ACC112 (cell line): ENCODE measurements around the gene KCNK5.

Experiments used
- H2AFZ ChIP-seq: fragments of 200-600 bp; sonication (generic); one replicate; pipeline ENCODE4 v1.6.0; 2017; ENCODE audit warnings: antibody characterized with exemption, low read length; ENCODE audit not compliant: unreplicated experiment
- H3K27ac ChIP-seq: fragments of 200-600 bp; sonication (generic); 2 replicates; pipeline ENCODE4 v1.5.1; 2014; ENCODE audit warnings: low read depth, mild to moderate bottlenecking, antibody characterized with exemption, low read length, moderate library complexity
- H3K27me3 ChIP-seq: fragments of 200-600 bp; sonication (generic); 2 replicates; pipeline ENCODE4 v1.6.1; 2014; ENCODE audit warnings: mild to moderate bottlenecking, antibody characterized with exemption, low read length, moderate library complexity, mixed read lengths; ENCODE audit not compliant: insufficient read depth
- H3K36me3 ChIP-seq: fragments of 200-600 bp; sonication (generic); 2 replicates; pipeline ENCODE4 v1.6.1; 2016; ENCODE audit warnings: mild to moderate bottlenecking, antibody characterized with exemption, low read length, moderate library complexity, mixed read lengths; ENCODE audit not compliant: insufficient read depth
- H3K4me1 ChIP-seq: fragments of 200-600 bp; sonication (generic); one replicate; pipeline ENCODE4 v1.6.1; 2016; ENCODE audit warnings: low read length, mixed read lengths; ENCODE audit not compliant: insufficient read depth, unreplicated experiment, control insufficient read depth
- H3K4me3 ChIP-seq: fragments of 200-600 bp; sonication (generic); 2 replicates; pipeline ENCODE4 v1.5.1; 2014; ENCODE audit warnings: mild to moderate bottlenecking, low read depth, low read length
- H3K79me2 ChIP-seq: fragments of 200-600 bp; sonication (generic); one replicate; pipeline ENCODE4 v1.6.0; 2016; ENCODE audit warnings: low read length; ENCODE audit not compliant: control insufficient read depth, unreplicated experiment, insufficient read depth

KCNK5 gene

DNA sequence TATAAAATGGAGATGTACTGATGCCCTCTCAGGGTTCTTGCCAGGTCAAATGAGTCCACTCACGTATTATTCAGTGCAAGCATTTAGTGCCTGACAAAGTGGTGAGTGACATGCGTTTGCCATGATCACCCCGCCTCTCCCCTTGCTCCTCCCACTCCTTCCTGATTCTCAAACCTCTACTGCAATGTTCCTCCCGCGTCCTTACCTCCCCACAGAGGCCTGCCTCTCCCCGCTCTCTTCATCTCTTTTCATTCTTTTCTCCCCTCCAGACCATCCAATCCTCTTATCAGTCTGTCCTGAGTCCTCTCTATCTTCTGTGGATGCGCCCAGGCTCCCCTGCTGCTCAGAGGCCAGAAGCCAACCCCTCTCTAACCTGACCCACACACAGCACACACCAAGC is 40.7 kb downstream of the KCNK5 start:
- no peaks in the 10 kb centered on the region for H3K4me1 ChIP-seq
- H3K4me3 ChIP-seq = no peak overlapping the region
- no peaks in the 10 kb centered on the region for H3K79me2 ChIP-seq
- no peaks in the 10 kb centered on the region for H3K27me3 ChIP-seq
- no peak overlapping the region for H2AFZ ChIP-seq
- no peak overlapping the region for H3K27ac ChIP-seq
- no peaks in the 10 kb centered on the region for H3K36me3 ChIP-seq

- Histone ChIP-seq H3K4me3 (no peak overlapping the region), H2AFZ (no peak overlapping the region), H3K27ac (no peak overlapping the region), H3K79me2 (no peaks in the 10 kb centered on the region), H3K27me3 (no peaks in the 10 kb centered on the region), H3K36me3 (no peaks in the 10 kb centered on the region), H3K4me1 (no peaks in the 10 kb centered on the region)
Observed at GRCh38 chr6:39188098-39188450, 41.2 kb downstream of the KCNK5 start.

- H3K4me3 ChIP-seq = no peak overlapping the region
- H3K79me2 ChIP-seq = no peaks in the 10 kb centered on the region
- H2AFZ ChIP-seq = no peak overlapping the region
- H3K27ac ChIP-seq = no peak overlapping the region
- H3K36me3 ChIP-seq = no peaks in the 10 kb centered on the region
- 0 out of 2 replicates have a peak, but pooled peaks cover 5% of the 10 kb centered on the region for H3K27me3 ChIP-seq
- no peaks in the 10 kb centered on the region for H3K4me1 ChIP-seq
Observed at GRCh38 chr6:39184906-39185580, 44.2 kb downstream of the KCNK5 start.

- no peaks in the 10 kb centered on the region for H3K36me3 ChIP-seq
- H3K79me2 ChIP-seq = no peaks in the 10 kb centered on the region
- H3K27ac ChIP-seq = no peak overlapping the region
- no peak overlapping the region for H2AFZ ChIP-seq
- H3K27me3 ChIP-seq = peaks cover 14% of the 10 kb centered on the region; the same call in 1 of the 2 replicates
- no peaks in the 10 kb centered on the region for H3K4me1 ChIP-seq
- no peak overlapping the region for H3K4me3 ChIP-seq
Observed at GRCh38 chr6:39182604-39183003, 46.7 kb downstream of the KCNK5 start.

DNA sequence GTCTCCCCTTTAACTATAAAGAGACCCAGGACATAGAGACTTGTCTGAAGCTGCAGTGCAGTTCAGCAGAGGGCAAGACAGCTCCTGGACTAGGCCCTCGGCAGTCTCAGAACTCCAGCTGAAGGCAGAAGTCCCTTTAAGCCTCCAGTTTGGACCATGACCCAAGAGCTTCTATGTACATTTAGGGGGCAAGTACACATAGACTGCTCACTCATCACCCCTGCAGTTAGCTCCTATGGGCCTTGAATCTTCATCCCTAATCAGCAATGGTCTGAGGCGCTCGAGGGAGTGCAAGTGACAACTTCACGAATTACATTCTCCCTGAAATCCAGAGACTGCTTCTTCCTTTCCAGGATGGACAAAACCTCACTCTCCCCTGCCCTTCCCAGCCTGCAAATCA is 47.4 kb downstream of the KCNK5 start:
- no peaks in the 10 kb centered on the region for H3K79me2 ChIP-seq
- no peak overlapping the region for H3K4me3 ChIP-seq
- H3K36me3 ChIP-seq = no peaks in the 10 kb centered on the region
- no peaks in the 10 kb centered on the region for H3K4me1 ChIP-seq
- H2AFZ ChIP-seq = no peak overlapping the region
- no peak overlapping the region for H3K27ac ChIP-seq
- peaks cover 14% of the 10 kb centered on the region; the same call in 1 of the 2 replicates for H3K27me3 ChIP-seq

GRCh38 chr6:39181333-39181732 is 47.9 kb downstream of the KCNK5 start:
- H3K27ac ChIP-seq = no peak overlapping the region
- H3K4me3 ChIP-seq = no peak overlapping the region
- no peaks in the 10 kb centered on the region for H3K79me2 ChIP-seq
- no peaks in the 10 kb centered on the region for H3K4me1 ChIP-seq
- no peak overlapping the region for H2AFZ ChIP-seq
- peaks cover 14% of the 10 kb centered on the region; the same call in 1 of the 2 replicates for H3K27me3 ChIP-seq
- no peaks in the 10 kb centered on the region for H3K36me3 ChIP-seq

GRCh38 chr6:39178804-39179203 is 50.5 kb downstream of the KCNK5 start:
- H3K4me3 ChIP-seq = no peak overlapping the region
- H3K36me3 ChIP-seq = no peaks in the 10 kb centered on the region
- H2AFZ ChIP-seq = no peak overlapping the region

GRCh38 chr6:39178235-39178634 is 51.0 kb downstream of the KCNK5 start:
- no peak overlapping the region for H2AFZ ChIP-seq
- no peaks in the 10 kb centered on the region for H3K79me2 ChIP-seq
- H3K27ac ChIP-seq = no peak overlapping the region
- no peaks in the 10 kb centered on the region for H3K4me1 ChIP-seq
- H3K27me3 ChIP-seq = peaks cover 14% of the 10 kb centered on the region; the same call in 1 of the 2 replicates
- H3K36me3 ChIP-seq = no peaks in the 10 kb centered on the region
- no peak overlapping the region for H3K4me3 ChIP-seq

More at GRCh38 chr6:39178804-39179203, 50.5 kb downstream of the KCNK5 start:
- no peak overlapping the region for H3K27ac ChIP-seq
- peaks cover 14% of the 10 kb centered on the region; the same call in 1 of the 2 replicates for H3K27me3 ChIP-seq
- H3K79me2 ChIP-seq = no peaks in the 10 kb centered on the region
- no peaks in the 10 kb centered on the region for H3K4me1 ChIP-seq

GRCh38 chr6:39177130-39177529 is 52.1 kb downstream of the KCNK5 start:
- Histone ChIP-seq H3K4me1 (no peaks in the 10 kb centered on the region), H2AFZ (no peak overlapping the region), H3K4me3 (no peak overlapping the region), H3K36me3 (no peaks in the 10 kb centered on the region), H3K27ac (no peak overlapping the region), H3K27me3 (peaks cover 14% of the 10 kb centered on the region; the same call in 1 of the 2 replicates), H3K79me2 (no peaks in the 10 kb centered on the region)

DNA sequence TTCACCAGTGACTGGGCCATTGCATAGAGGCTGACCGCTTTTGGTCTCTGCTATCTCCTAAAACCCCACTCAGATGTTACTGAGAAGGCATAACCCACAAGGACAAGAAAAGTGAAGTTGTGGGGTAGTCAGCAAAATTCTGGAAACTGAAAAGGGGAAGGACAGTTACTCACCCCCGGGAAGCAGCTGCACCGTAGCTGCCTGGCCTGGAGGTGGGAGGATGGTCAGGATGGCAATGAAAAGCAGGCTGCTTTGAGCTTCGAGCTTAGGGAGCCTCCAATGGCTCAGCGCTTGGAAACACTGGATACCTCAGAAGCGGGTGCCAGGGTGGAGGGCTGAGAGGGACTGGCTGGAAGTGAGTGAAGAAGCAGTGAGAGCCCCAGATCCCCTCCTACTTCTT is 56.0 kb downstream of the KCNK5 start:
- Histone ChIP-seq H3K27ac (no peak overlapping the region), H3K79me2 (no peaks in the 10 kb centered on the region), H3K4me1 (no peaks in the 10 kb centered on the region), H2AFZ (no peak overlapping the region), H3K27me3 (peaks cover 16% of the 10 kb centered on the region), H3K4me3 (no peak overlapping the region), H3K36me3 (no peaks in the 10 kb centered on the region)

DNA sequence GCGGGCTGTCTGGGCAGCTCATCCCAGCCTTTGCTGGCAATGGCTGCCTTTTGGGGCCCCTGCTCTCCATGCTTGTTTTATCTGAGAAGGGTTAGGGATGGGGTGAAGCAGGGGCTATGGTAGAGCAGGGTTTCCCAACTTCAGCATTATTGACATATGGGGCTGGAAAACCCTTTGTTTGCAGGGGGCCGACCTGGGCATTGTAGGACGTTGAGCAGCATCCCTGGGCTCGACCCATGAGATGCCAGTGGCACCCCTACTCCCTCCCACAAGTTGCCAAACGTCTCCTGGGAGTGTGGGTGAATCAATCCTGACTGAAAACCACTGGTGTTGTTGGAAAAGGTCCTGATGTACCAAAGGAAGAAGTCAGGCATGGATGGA is 56.9 kb downstream of the KCNK5 start:
- no peak overlapping the region for H3K4me3 ChIP-seq
- H3K27me3 ChIP-seq = peaks cover 20% of the 10 kb centered on the region
- no peaks in the 10 kb centered on the region for H3K4me1 ChIP-seq
- no peak overlapping the region for H2AFZ ChIP-seq
- H3K79me2 ChIP-seq = no peaks in the 10 kb centered on the region
- H3K27ac ChIP-seq = no peak overlapping the region
- no peaks in the 10 kb centered on the region for H3K36me3 ChIP-seq
